OCI-LY7 (cell line): ENCODE results near the gene SAT1.

ENCODE experiments used
- EZH2phosphoT487 ChIP-seq: fragments of 200-600 bp; sonication (generic); IDR thresholded peaks from 2 replicates; pipeline ENCODE4 v1.6.1; 2018; ENCODE audit warnings: low read depth, borderline replicate concordance, mild to moderate bottlenecking, mixed run types, antibody characterized with exemption, low read length, moderate library complexity, mixed read lengths
- TF ChIP-seq, protein P1 (sequence below): fragments of 200-600 bp; sonication (generic); conservative IDR thresholded peaks from 2 replicates; pipeline ENCODE4 v1.5.1; 2014; ENCODE audit warnings: mild to moderate bottlenecking, antibody characterized with exemption, low read length, moderate library complexity, mixed read lengths

DNA sequence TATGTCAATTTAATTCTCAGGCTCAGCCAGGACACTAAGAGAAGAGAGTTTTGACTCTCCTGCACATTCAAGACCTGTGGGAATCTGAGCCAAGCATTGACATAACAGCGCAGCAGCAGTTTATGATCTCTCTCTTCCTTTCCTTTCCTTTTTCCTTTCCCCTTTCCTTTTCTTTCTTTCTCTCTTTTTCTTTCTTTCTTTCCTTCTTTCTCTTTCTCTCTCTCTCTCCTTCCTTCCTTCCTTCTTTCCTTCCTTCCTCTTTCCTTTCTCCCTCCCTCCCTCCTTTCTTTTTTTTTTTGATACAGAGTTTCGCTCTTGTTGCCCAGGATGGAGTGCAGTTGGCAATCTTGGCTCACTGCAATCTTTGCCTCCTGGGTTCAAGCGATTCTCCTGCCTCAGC lies 21.6 kb downstream of the SAT1 start:
- TF ChIP-seq, protein P1, sequence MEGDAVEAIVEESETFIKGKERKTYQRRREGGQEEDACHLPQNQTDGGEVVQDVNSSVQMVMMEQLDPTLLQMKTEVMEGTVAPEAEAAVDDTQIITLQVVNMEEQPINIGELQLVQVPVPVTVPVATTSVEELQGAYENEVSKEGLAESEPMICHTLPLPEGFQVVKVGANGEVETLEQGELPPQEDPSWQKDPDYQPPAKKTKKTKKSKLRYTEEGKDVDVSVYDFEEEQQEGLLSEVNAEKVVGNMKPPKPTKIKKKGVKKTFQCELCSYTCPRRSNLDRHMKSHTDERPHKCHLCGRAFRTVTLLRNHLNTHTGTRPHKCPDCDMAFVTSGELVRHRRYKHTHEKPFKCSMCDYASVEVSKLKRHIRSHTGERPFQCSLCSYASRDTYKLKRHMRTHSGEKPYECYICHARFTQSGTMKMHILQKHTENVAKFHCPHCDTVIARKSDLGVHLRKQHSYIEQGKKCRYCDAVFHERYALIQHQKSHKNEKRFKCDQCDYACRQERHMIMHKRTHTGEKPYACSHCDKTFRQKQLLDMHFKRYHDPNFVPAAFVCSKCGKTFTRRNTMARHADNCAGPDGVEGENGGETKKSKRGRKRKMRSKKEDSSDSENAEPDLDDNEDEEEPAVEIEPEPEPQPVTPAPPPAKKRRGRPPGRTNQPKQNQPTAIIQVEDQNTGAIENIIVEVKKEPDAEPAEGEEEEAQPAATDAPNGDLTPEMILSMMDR, result no peak
- no peak for TF ChIP-seq EZH2phosphoT487
